IMR-90 (cell line): Measurements from ENCODE around the gene CDH13. TPM values are rescaled to one million over a fixed set of nuclear protein-coding genes. Genes with fewer than 3 reads are reported as not detected.

ENCODE experiments used
- ATAC-seq: fragments of 200-7000 bp; cut with Tn5 transposase; 2 replicates; pipeline ENCODE4 v1.9.1; 2020; ENCODE audit warnings: low read depth, mild to moderate bottlenecking, moderate library complexity
- BruUV-seq: library from RNA; stranded (reverse); fragments of 400-500 nt; replicated peaks from 2 replicates; lab custom pipeline; 2021; lab: Mats Ljungman, UMichigan
- CTCF ChIA-PET: fragments of 300-600 bp; formaldehyde crosslinking; extraction: SDS; loops from one replicate; lab custom pipeline; 2021; ENCODE audit warnings: antibody characterized with exemption; lab: Yijun Ruan, JAX
- POLR2A ChIA-PET: fragments of 300-600 bp; sonication (Branson Sonifier 250); formaldehyde crosslinking; loops from one replicate; lab custom pipeline; 2022; ENCODE audit warnings: antibody characterized with exemption; ENCODE audit not compliant: unreplicated experiment; lab: Charles Lee
- DNase-seq: peaks from one replicate; pipeline ENCODE4 v3.0.0; 2013
- H2AFZ ChIP-seq: replicated peaks from 2 replicates; pipeline ENCODE3; 2013; ENCODE audit warnings: low read length, mild to moderate bottlenecking; ENCODE audit not compliant: poor library complexity
- H2AK5ac ChIP-seq: 2 replicates; pipeline ENCODE4 v1.6.1; 2013; ENCODE audit warnings: low read depth, low read length, inconsistent platforms
- H2AK9ac ChIP-seq: replicated peaks from 2 replicates; pipeline ENCODE3; 2013; ENCODE audit warnings: mild to moderate bottlenecking, low read depth, low read length, moderate library complexity; ENCODE audit not compliant: poor library complexity
- H2BK120ac ChIP-seq: 2 replicates; pipeline ENCODE4 v1.6.1; 2013; ENCODE audit warnings: low read depth, low read length, inconsistent platforms
- H2BK15ac ChIP-seq: 3 replicates; pipeline ENCODE4 v1.6.1; 2013; ENCODE audit warnings: low read depth, low read length, inconsistent platforms
- H2BK20ac ChIP-seq: 2 replicates; pipeline ENCODE4 v1.6.1; 2013; ENCODE audit warnings: low read depth, mild to moderate bottlenecking, inconsistent platforms, low read length, moderate library complexity
- H2BK5ac ChIP-seq: 2 replicates; pipeline ENCODE4 v1.6.1; 2013; ENCODE audit warnings: mild to moderate bottlenecking, low read depth, low read length, inconsistent platforms; ENCODE audit not compliant: poor library complexity, severe bottlenecking
- H3K14ac ChIP-seq: replicated peaks from 2 replicates; pipeline ENCODE4 v1.6.1; 2013; ENCODE audit warnings: low read depth, low read length, inconsistent platforms
- H3K18ac ChIP-seq: 2 replicates; pipeline ENCODE4 v1.6.1; 2013; ENCODE audit warnings: low read depth, low read length, control low read depth
- H3K23ac ChIP-seq: 2 replicates; pipeline ENCODE4 v1.6.1; 2013; ENCODE audit warnings: low read depth, low read length, inconsistent platforms
- H3K27ac ChIP-seq: 2 replicates; pipeline ENCODE4 v1.5.1; 2013; ENCODE audit warnings: mild to moderate bottlenecking, control low read depth, low read length; ENCODE audit not compliant: insufficient read depth
- H3K27me3 ChIP-seq: 2 replicates; pipeline ENCODE4 v1.6.1; 2013; ENCODE audit warnings: low read length; ENCODE audit not compliant: control insufficient read depth, insufficient read depth
- H3K36me3 ChIP-seq: 2 replicates; pipeline ENCODE4 v1.6.1; 2013; ENCODE audit warnings: low read length, mixed read lengths; ENCODE audit not compliant: control insufficient read depth, insufficient read depth
- H3K4ac ChIP-seq: 2 replicates; pipeline ENCODE4 v1.6.1; 2013; ENCODE audit warnings: low read depth, low read length, inconsistent platforms
- H3K4me1 ChIP-seq: 2 replicates; pipeline ENCODE4 v1.6.1; 2013; ENCODE audit warnings: low read length, mixed read lengths; ENCODE audit not compliant: control insufficient read depth, insufficient read depth
- H3K4me2 ChIP-seq: 2 replicates; pipeline ENCODE4 v1.6.1; 2013; ENCODE audit warnings: low read depth, mild to moderate bottlenecking, control low read depth, low read length, moderate library complexity
- H3K4me3 ChIP-seq: 2 replicates; pipeline ENCODE4 v1.5.1; 2013; ENCODE audit warnings: low read depth, mild to moderate bottlenecking, control low read depth, low read length, moderate library complexity; ENCODE audit not compliant: insufficient read depth
- H3K56ac ChIP-seq: 2 replicates; pipeline ENCODE4 v1.6.1; 2013; ENCODE audit warnings: low read length, inconsistent platforms; ENCODE audit not compliant: insufficient read depth; ENCODE audit errors: extremely low read depth
- H3K79me1 ChIP-seq, 2 experiments: 2 replicates each; pipeline ENCODE4 v1.6.1; 2013; ENCODE audit warnings: low read length in 2 of 2, inconsistent platforms in 1 of 2, low read depth in 1 of 2
- H3K9ac ChIP-seq: 2 replicates; pipeline ENCODE4 v1.6.1; 2013; ENCODE audit warnings: low read depth, low read length, control low read depth
- H3K9me1 ChIP-seq: 2 replicates; pipeline ENCODE4 v1.6.1; 2013; ENCODE audit warnings: low read length, inconsistent platforms; ENCODE audit not compliant: insufficient read depth
- H3K9me3 ChIP-seq: 2 replicates; pipeline ENCODE4 v1.6.1; 2013; ENCODE audit warnings: low read length; ENCODE audit not compliant: control insufficient read depth, insufficient read depth
- H4K20me1 ChIP-seq: 2 replicates; pipeline ENCODE4 v1.6.1; 2013; ENCODE audit warnings: low read length, inconsistent platforms; ENCODE audit not compliant: insufficient read depth
- H4K5ac ChIP-seq: 2 replicates; pipeline ENCODE4 v1.6.1; 2013; ENCODE audit warnings: mild to moderate bottlenecking, low read depth, low read length, control low read depth
- H4K8ac ChIP-seq, 2 experiments: 2 replicates each; pipeline ENCODE4 v1.6.1; 2013; ENCODE audit warnings: low read depth in 2 of 2, low read length in 2 of 2, control low read depth in 1 of 2, inconsistent platforms in 1 of 2
- H4K91ac ChIP-seq: 2 replicates; pipeline ENCODE4 v1.6.1; 2013; ENCODE audit warnings: low read depth, low read length, inconsistent platforms; ENCODE audit not compliant: insufficient read depth
- BHLHE40 ChIP-seq: fragments of 150-350 bp; IDR thresholded peaks from 2 replicates; pipeline ENCODE4 v1.6.1; 2016; ENCODE audit warnings: mild to moderate bottlenecking, low read depth, low read length
- CEBPB ChIP-seq: IDR thresholded peaks from 2 replicates; pipeline ENCODE4 v1.6.1; 2012; ENCODE audit warnings: low read depth, low read length, improper control_type of control experiment
- CHD1 ChIP-seq: IDR thresholded peaks from 2 replicates; pipeline ENCODE4 v1.6.1; 2012; ENCODE audit warnings: low read depth, low read length, improper control_type of control experiment
- CTCF ChIP-seq: conservative IDR thresholded peaks from 2 replicates; pipeline ENCODE4 v1.5.1; 2012; ENCODE audit warnings: mild to moderate bottlenecking, low read depth, low read length, improper control_type of control experiment
- ELK1 ChIP-seq: fragments of 150-350 bp; IDR thresholded peaks from 2 replicates; pipeline ENCODE4 v1.6.1; 2016; ENCODE audit warnings: low read depth, mild to moderate bottlenecking, low read length, moderate library complexity, borderline replicate concordance
- FOS ChIP-seq: fragments of 150-350 bp; IDR thresholded peaks from 2 replicates; pipeline ENCODE4 v1.6.1; 2016; ENCODE audit warnings: low read depth, low read length
- MAFK ChIP-seq: IDR thresholded peaks from 2 replicates; pipeline ENCODE4 v1.6.1; 2012; ENCODE audit warnings: low read depth, low read length, improper control_type of control experiment
- MAZ ChIP-seq: IDR thresholded peaks from 2 replicates; pipeline ENCODE4 v1.6.1; 2012; ENCODE audit warnings: low read depth, mild to moderate bottlenecking, low read length, improper control_type of control experiment, moderate library complexity, borderline replicate concordance
- MXI1 ChIP-seq: IDR thresholded peaks from 2 replicates; pipeline ENCODE4 v1.6.1; 2012; ENCODE audit warnings: low read depth, mild to moderate bottlenecking, low read length, moderate library complexity, borderline replicate concordance
- NFE2L2 ChIP-seq: fragments of 150-350 bp; IDR thresholded peaks from 2 replicates; pipeline ENCODE4 v1.6.1; 2016; ENCODE audit warnings: low read depth, mild to moderate bottlenecking, low read length
- POLR2A ChIP-seq: IDR thresholded peaks from 2 replicates; pipeline ENCODE4 v1.6.1; 2012; ENCODE audit warnings: mild to moderate bottlenecking, low read depth, low read length
- RAD21 ChIP-seq: IDR thresholded peaks from 2 replicates; pipeline ENCODE4 v1.6.1; 2012; ENCODE audit warnings: low read length, improper control_type of control experiment
- RCOR1 ChIP-seq: IDR thresholded peaks from 2 replicates; pipeline ENCODE4 v1.6.1; 2012; ENCODE audit warnings: mild to moderate bottlenecking, low read length, improper control_type of control experiment; ENCODE audit not compliant: insufficient replicate concordance
- RFX5 ChIP-seq: IDR thresholded peaks from 2 replicates; pipeline ENCODE4 v1.8.0; 2012; ENCODE audit warnings: low read depth, mild to moderate bottlenecking, low read length, moderate library complexity
- SMC3 ChIP-seq: fragments of 150-350 bp; IDR thresholded peaks from 2 replicates; pipeline ENCODE4 v1.6.1; 2016; ENCODE audit warnings: low read depth, mild to moderate bottlenecking, antibody characterized with exemption, low read length, moderate library complexity
- USF2 ChIP-seq: fragments of 150-350 bp; IDR thresholded peaks from 2 replicates; pipeline ENCODE4 v1.6.1; 2017; ENCODE audit warnings: mild to moderate bottlenecking, antibody characterized with exemption, low read length, low read depth
- WGBS, 2 experiments: methylation state at CpG; one replicate each; pipeline versions ENCODE4 v1.1.5 to v1.1.7; 2013; ENCODE audit warnings: missing lambda C conversion rate in 2 of 2; ENCODE audit not compliant: insufficient read length in 1 of 2; ENCODE audit errors: extremely low coverage in 2 of 2; 5-methylcytosine and 5-hydroxymethylcytosine counted together
- dilution Hi-C: fragments of 300-500 bp; cut with HindIII; formaldehyde crosslinking; loops from one replicate; pipeline ENCODE4 v1.14.3; 2018; ENCODE audit warnings: low sequenced_read_pairs; ENCODE audit not compliant: unreplicated experiment
- in situ Hi-C: fragments of 300-500 bp; cut with MboI; formaldehyde crosslinking; loops from 3 replicates; pipeline ENCODE4 v1.14.3; 2019; ENCODE audit warnings: low sequenced_read_pairs, inconsistent platforms, mixed read lengths
- intact Hi-C: fragments of 100-400 bp; cut with micrococcal nuclease; formaldehyde crosslinking; loops from 2 replicates; pipeline ENCODE4 v1.10.0; 2022
- polyA plus RNA-seq, 3 experiments: library from polyadenylated mRNA; depleted of rRNA; stranded (reverse); fragments of >200 nt; gene quantifications; 2 replicates each; pipeline ENCODE4 v1.2.3, GENCODE V29; 2012; ENCODE audit warnings: low replicate concordance in 1 of 3
- total RNA-seq: library from RNA; depleted of rRNA; stranded (reverse); fragments of >200 nt; gene quantifications from 2 replicates; pipeline ENCODE4 v1.2.3, GENCODE V29; 2012

Gene CDH13
- total and polyA plus RNA-seq, 2 of the 4 experiments (the other 2 are of a cell fraction) = 61.6 to 74.7 TPM

- no peak overlapping the region for H2BK15ac ChIP-seq
- ChIA-PET CTCF (no interaction called here), POLR2A (no interaction called here)
- H2BK120ac ChIP-seq = no peak overlapping the region
- intact Hi-C loops (no loop called here), dilution Hi-C loops (no loop called here), in situ Hi-C loops (no loop called here)
- H3K4me3 ChIP-seq = no peak overlapping the region
- no CpG with 5 or more reads among the region's 12 CpGs for WGBS, 2 experiments
- TF ChIP-seq RFX5 (no peak), RAD21 (no peak), MXI1 (no peak), USF2 (no peak), ELK1 (no peak), MAZ (no peak), CTCF (no peak), MAFK (no peak), BHLHE40 (no peak), CEBPB (no peak), SMC3 (no peak), RCOR1 (no peak), POLR2A (no peak), FOS (no peak), CHD1 (no peak), NFE2L2 (no peak)
- no peaks in the 10 kb centered on the region for H3K9me3 ChIP-seq
- no peak overlapping the region for H3K14ac ChIP-seq
- H3K23ac ChIP-seq = no peak overlapping the region
- H2BK5ac ChIP-seq = no peak overlapping the region
- no peaks in the 10 kb centered on the region for H4K20me1 ChIP-seq
- H3K27me3 ChIP-seq = no peaks in the 10 kb centered on the region
- BruUV-seq = no TSS peak
- no peak overlapping the region for H3K18ac ChIP-seq
- H3K79me1 ChIP-seq = peaks cover 0 to 15% of the 10 kb centered on the region in 2 experiments; a peak in 2 of 4 replicates
- no peak overlapping the region for H4K8ac ChIP-seq
- H3K9me1 ChIP-seq = no peaks in the 10 kb centered on the region
- H3K56ac ChIP-seq = no peak overlapping the region
- H3K4me1 ChIP-seq = no peaks in the 10 kb centered on the region
- H4K91ac ChIP-seq = no peak overlapping the region
- DNase-seq (no peak), ATAC-seq (no peak)
- H4K5ac ChIP-seq = no peak overlapping the region
- no peak overlapping the region for H2AK5ac ChIP-seq
- no peaks in the 10 kb centered on the region for H3K36me3 ChIP-seq
- H3K27ac ChIP-seq = no peak overlapping the region
- H2AFZ ChIP-seq = no peak overlapping the region
- H2BK20ac ChIP-seq = no peak overlapping the region
- no peak overlapping the region for H2AK9ac ChIP-seq
- H3K4ac ChIP-seq = no peak overlapping the region
- no peak overlapping the region for H3K4me2 ChIP-seq
- H3K9ac ChIP-seq = no peak overlapping the region
Observed at GRCh38 chr16:82945420-82946101, 318.8 kb downstream of the CDH13 start.
